Stomach (tissue), 9 donors: ENCODE results near the gene RRH. TPM values are rescaled to one million over a fixed set of nuclear protein-coding genes. Genes with fewer than 3 reads are reported as not detected.

ENCODE experiments used
- DNase-seq, 2 donors: peaks; one replicate each; pipeline versions ENCODE4 v3.0.0 to v3.0.0-alpha.2; 2013 to 2019
- H3K27ac ChIP-seq, 5 donors: fragments of 200-600 bp in 4 of 5; sonication (generic) in 4 of 5; one replicate each; pipeline ENCODE4 v1.5.1; 2013 to 2019; ENCODE audit warnings: mild to moderate bottlenecking in 1 of 5, moderate library complexity in 1 of 5
- H3K27me3 ChIP-seq, 3 donors: fragments of 200-600 bp; sonication (generic); one replicate each; pipeline ENCODE4 v1.5.1; 2017 to 2019; ENCODE audit warnings: mixed run types in 1 of 3
- H3K36me3 ChIP-seq, 4 donors: fragments of 200-600 bp; sonication (generic); 1 replicate in 3 of 4; 2 replicates in 1 of 4; pipeline ENCODE4 v1.5.1; 2016 to 2019
- H3K4me1 ChIP-seq, 4 donors: fragments of 200-600 bp; sonication (generic); one replicate each; pipeline ENCODE4 v1.5.1; 2016 to 2019
- H3K4me3 ChIP-seq, 4 donors: fragments of 200-600 bp; sonication (generic) in 3 of 4; one replicate each; pipeline ENCODE4 v1.5.1; 2016 to 2019; ENCODE audit warnings: mild to moderate bottlenecking in 1 of 4
- H3K9me3 ChIP-seq, 4 donors: fragments of 200-600 bp; sonication (generic); one replicate each; pipeline ENCODE4 v1.5.1; 2016 to 2019
- CTCF ChIP-seq, 7 experiments: fragments of 450-650 bp in 4 of 7; fragments of 200-600 bp in 3 of 7; sonication (generic) in 3 of 7; IDR thresholded peaks; one replicate each; pipeline ENCODE4 v1.5.1; 2016 to 2019; ENCODE audit warnings: antibody characterized with exemption in 7 of 7, control low read depth in 2 of 7, mild to moderate bottlenecking in 1 of 7
- EP300 ChIP-seq: sonication (generic); formaldehyde crosslinking; IDR thresholded peaks from one replicate; pipeline ENCODE4 v1.6.1; 2017; ENCODE audit warnings: antibody characterized with exemption
- POLR2A ChIP-seq, 4 donors: fragments of 450-650 bp; IDR thresholded peaks; one replicate each; pipeline ENCODE4 v1.6.1; 2016; ENCODE audit warnings: antibody characterized with exemption in 4 of 4, control low read depth in 2 of 4, mild to moderate bottlenecking in 1 of 4, moderate library complexity in 1 of 4
- POLR2AphosphoS5 ChIP-seq, 3 donors: sonication (generic); formaldehyde crosslinking; IDR thresholded peaks; one replicate each; pipeline ENCODE4 v1.6.1; 2016; ENCODE audit warnings: antibody characterized with exemption in 3 of 3
- WGBS, 5 donors: extraction: QIAGEN DNeasy Blood & Tissue Kit in 3 of 5; methylation state at CpG; one replicate each; pipeline versions ENCODE4 v1.1.5 to v1.1.7; 2013 to 2018; 5-methylcytosine and 5-hydroxymethylcytosine counted together
- intact Hi-C: fragments of 100-400 bp; cut with DNase I; formaldehyde crosslinking; loops from one replicate; pipeline ENCODE4 v1.15.1; 2023; ENCODE audit warnings: low total_unique reads
- polyA plus RNA-seq, 3 donors: library from polyadenylated mRNA; stranded (reverse); fragments of 200-250 nt; gene quantifications; one replicate each; pipeline ENCODE4 v1.2.3, GENCODE V29; 2013
- total RNA-seq, 5 donors: library from RNA; depleted of rRNA; stranded (reverse); fragments of >200 nt; gene quantifications; one replicate each; pipeline versions ENCODE4 v1.1.0 to v1.2.3, GENCODE V29; 2014 to 2016
- donor health status: healthy with polysubstance abuse.
- donor health status: Bipolar disorder and iron deficiency.
- donor health status: healthy.

Gene RRH
- total and polyA plus RNA-seq, 8 donors: 13.4 TPM; not detected in 7

GRCh38 chr4:109809655-109810054 lies 18.1 kb upstream of the RRH start:
- H3K9me3 ChIP-seq: no peaks in the 10 kb centered on the region

GRCh38 chr4:109810552-109811387 lies 17.0 kb upstream of the RRH start:
- no peak for DNase-seq
- Histone ChIP-seq H3K4me3 (no peak overlapping the region), H3K36me3 (no peaks in the 10 kb centered on the region), H3K27ac (no peak overlapping the region), H3K27me3 (no peaks in the 10 kb centered on the region), H3K9me3 (no peaks in the 10 kb centered on the region), H3K4me1 (peaks cover 5 to 9% (median 6%) of the 10 kb centered on the region in 4 donors)
- intact Hi-C loops: loop anchor here (10.0 kb wide), 1 partner anchor 116 kb away; no protein-coding TSS in a partner anchor
- WGBS, 5 donors: 60 to 70% (median 67%) methylated on average over 11 of the region's 11 CpGs
- no peak for TF ChIP-seq POLR2A (IDR thresholded peaks at IDR 0.05)
- no peak for TF ChIP-seq POLR2AphosphoS5 (IDR thresholded peaks at IDR 0.05)
- no peak for TF ChIP-seq CTCF (IDR thresholded peaks at IDR 0.05)
- TF ChIP-seq EP300: no peak

More at GRCh38 chr4:109809655-109810054, 18.1 kb upstream of the RRH start:
- no peaks in the 10 kb centered on the region for H3K27me3 ChIP-seq
- WGBS, 5 donors: 94 to 98% (median 95%) methylated on average over 2 of the region's 2 CpGs
- no peak overlapping the region for H3K27ac ChIP-seq
- no peak for DNase-seq
- TF ChIP-seq POLR2A (IDR thresholded peaks at IDR 0.05) (no peak), CTCF (IDR thresholded peaks at IDR 0.05) (no peak), EP300 (no peak), POLR2AphosphoS5 (IDR thresholded peaks at IDR 0.05) (no peak)
- H3K36me3 ChIP-seq: no peaks in the 10 kb centered on the region
- H3K4me3 ChIP-seq: no peak overlapping the region
- H3K4me1 ChIP-seq: peaks cover 2 to 6% (median 3%) of the 10 kb centered on the region in 4 donors
- intact Hi-C loops: loop anchor here (10.0 kb wide), 1 partner anchor 115 kb away; no protein-coding TSS in a partner anchor

- TF ChIP-seq POLR2A (IDR thresholded peaks at IDR 0.05): no peak
- no peak for TF ChIP-seq POLR2AphosphoS5 (IDR thresholded peaks at IDR 0.05)
- TF ChIP-seq EP300: no peak
- TF ChIP-seq CTCF (IDR thresholded peaks at IDR 0.05): no peak
- Histone ChIP-seq H3K36me3 (no peaks in the 10 kb centered on the region), H3K4me1 (peaks cover 14 to 16% (median 15%) of the 10 kb centered on the region in 4 donors), H3K4me3 (no peak overlapping the region), H3K27me3 (no peaks in the 10 kb centered on the region), H3K9me3 (no peaks in the 10 kb centered on the region), H3K27ac (no peak overlapping the region)
- no peak for DNase-seq
- intact Hi-C loops: loop anchor here (10.0 kb wide), 1 partner anchor 117 kb away; no protein-coding TSS in a partner anchor
- WGBS, 5 donors: 43 to 59% (median 51%) methylated on average over 3 of the region's 3 CpGs
Observed at GRCh38 chr4:109811707-109812106, 16.1 kb upstream of the RRH start.

- H3K36me3 ChIP-seq: peaks cover 0 to 27% (median 24%) of the 10 kb centered on the region in 4 donors
- peak within 1 kb of the TSS; percentile 72 to 91 (median 87) for H3K27ac ChIP-seq
- H3K27me3 ChIP-seq: no peaks in the 10 kb centered on the region
- no peaks in the 10 kb centered on the region for H3K9me3 ChIP-seq
- H3K4me1 ChIP-seq: peaks cover 17 to 26% (median 21%) of the 10 kb centered on the region in 4 donors
- intact Hi-C loops: loop anchor here (5.0 to 10.0 kb wide), 2 partner anchors 121 to 393 kb away; no protein-coding TSS in a partner anchor
- peak; percentile 92 to 98 for DNase-seq
- peak within 1 kb of the TSS; percentile 70 to 87 (median 76) for H3K4me3 ChIP-seq
- WGBS, 5 donors: 0 to 1% (median 0%) methylated on average over 53 of the region's 53 CpGs
- TF ChIP-seq EP300 (peak; percentile 26), POLR2A (IDR thresholded peaks at IDR 0.05) (peak in 1 of 4 donors; percentile 29), CTCF (IDR thresholded peaks at IDR 0.05) (no peak), POLR2AphosphoS5 (IDR thresholded peaks at IDR 0.05) (peak; percentile 70 to 90 (median 76))
Observed at GRCh38 chr4:109815151-109816081, 12.4 kb upstream of the RRH start, which contains the start of gene GAR1. Gene GAR1 (plus strand): TSS chr4:109815762. CDS start chr4:109816165, 403 bp downstream.
